HG02870 (cell line): ENCODE measurements around the gene EFNA2.
"Not testable (repeated sequence)": the region's sequence is repeated elsewhere in the genome, so short reads cannot be mapped to it uniquely, and the experiment has no call there.

Experiments
- ATAC-seq: cut with Tn5 transposase; IDR thresholded peaks from one replicate; pipeline ENCODE4 v1.9.1; 2021; ENCODE audit warnings: mild to moderate bottlenecking, moderate library complexity; ENCODE audit not compliant: unreplicated experiment

EFNA2 gene

DNA sequence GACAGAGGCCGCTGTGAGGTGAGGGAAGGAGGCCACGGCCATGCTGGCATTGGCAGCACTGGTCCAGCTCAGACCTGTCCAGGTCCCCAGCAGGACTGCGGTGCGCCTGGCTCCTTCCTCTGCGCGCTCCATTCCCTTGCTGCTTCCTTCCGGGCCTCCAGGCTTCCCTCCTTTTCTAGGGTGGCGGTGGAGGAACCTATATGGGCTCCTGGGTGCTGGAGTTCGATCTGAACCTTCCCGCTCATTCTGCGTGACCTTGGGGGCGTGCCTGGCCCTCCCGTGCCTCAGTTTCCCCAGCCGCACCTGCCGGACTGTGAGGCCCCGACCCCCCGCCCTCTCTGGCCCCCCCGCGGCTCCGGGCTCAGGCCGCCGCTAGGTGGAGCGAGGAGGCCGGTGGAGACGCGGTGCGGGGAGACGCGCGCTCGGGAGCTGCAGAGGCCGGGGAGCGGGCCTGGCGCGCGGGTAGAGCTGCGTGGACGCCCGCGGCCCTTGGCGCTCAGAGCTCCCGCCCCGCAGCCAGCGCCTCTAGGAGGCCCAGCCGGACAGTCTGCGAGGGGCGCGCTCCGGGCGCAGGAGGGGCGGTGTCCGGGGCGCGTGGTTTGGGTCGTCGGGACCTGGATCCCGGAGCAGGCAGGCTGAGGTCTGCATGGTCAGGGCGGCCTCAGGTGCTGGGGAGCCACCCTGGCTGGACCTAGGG lies 29.9 kb downstream of the EFNA2 start:
- ATAC-seq = no peak

DNA sequence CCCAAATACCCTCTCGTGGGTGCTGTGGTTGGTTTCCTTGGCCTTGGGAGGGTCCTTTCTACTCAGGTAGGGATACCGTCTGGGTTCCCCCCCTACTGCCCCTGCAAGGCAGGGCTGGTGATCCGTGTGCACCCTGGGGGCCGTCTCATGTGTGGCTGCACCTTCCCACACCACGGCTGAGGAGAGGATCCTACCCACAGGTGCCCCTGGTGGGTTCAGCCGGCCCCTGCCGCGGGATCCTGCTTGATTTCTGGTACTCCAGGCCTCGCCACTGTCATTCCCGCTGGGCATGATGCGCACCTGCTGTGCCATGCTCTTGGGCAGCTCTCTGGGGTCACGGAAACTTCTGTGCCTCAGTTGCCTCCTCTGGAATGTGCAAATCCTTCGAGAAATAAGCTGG lies 30.8 kb downstream of the EFNA2 start:
- ATAC-seq = no peak

DNA sequence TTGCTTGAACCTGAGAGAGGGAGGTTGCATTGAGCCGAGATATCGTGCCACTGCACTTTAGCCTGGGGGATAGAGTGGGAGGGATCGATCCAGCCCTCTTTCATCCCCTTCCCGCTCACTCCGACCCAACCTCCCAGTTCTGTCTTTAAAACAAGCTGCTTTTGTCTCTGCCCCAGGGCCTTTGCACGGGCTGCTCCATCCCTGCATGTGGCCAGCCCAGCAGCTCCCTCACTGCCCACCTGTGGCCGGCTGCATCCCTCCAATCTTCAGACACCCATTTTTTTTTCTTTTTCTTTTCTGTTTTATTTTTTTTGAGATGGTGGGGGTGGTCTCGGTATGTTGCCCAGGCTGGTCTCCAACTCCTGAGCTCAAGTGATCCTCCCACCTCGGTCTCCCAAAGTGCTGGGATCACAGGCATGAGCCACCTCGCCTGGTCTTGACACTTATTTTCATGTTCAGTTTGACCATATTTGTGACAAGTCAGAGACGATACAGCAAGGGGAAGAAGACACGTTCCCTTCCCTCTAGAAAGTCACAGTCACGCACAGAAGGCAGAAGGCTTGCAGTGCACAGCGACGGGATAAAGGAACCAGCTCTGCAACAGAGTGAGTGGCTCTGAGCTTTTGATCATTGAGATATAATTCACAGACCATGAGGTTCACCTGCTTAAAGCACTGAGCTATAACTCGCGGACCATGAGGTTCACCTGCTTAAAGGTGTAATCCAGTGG lies 31.8 kb downstream of the EFNA2 start:
- no peak for ATAC-seq

DNA sequence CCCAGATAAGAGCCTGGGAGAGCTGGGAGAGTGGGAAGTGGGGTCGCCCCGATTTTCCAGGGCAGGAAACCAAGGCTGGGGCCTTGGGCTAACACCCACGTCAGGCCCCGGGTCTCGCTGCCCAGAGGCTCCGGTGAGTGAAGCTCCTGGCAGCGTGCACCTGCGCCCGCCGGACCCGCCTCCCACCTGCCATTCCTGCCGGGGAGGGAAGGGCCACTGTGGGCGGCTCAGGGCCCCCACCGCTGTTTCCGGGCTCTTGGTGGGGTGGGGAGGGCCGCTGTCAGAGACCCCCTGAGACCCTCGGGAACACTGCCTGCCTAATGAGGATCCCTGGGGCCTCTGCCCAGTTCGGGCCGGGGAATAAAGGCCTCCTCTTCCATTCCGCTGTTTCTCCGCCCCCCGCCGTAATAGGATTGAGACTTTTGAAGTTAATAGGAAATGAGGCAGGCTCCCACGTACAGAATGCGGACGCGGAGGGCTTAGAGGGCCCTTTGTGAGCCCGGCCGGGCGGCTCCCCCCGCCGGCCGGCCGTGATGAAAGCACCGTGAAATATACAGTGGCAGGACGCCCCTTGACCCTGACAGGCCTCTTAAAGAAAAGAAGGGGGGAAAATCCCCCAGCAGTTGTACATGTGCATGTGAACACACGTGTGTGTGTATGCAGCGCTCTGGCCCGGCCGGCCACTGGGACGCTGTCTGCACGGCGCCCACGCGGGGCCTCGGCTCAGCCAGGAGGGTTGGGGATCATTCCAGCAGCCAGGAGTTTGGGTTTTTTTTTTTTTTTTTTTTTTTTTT lies 33.2 kb downstream of the EFNA2 start:
- ATAC-seq = no peak

DNA sequence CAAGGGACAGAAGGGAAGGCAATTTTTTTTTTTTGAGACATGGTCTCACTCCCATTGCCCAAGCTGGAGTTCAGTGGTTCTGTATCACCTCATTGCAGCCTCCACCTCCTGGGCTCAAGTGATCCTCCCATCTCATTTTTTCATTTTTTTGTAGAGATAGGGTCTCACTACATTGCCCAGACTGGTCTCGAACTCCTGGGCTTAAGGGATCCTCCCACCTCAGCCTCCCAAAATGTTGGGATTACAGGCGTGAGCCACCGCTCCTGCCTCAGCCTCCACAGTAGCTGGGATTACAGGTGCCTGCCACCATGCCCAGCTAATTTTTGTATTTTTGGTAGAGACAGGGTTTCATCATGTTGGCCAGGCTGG lies 34.6 kb downstream of the EFNA2 start:
- not testable (repeated sequence) for ATAC-seq

DNA sequence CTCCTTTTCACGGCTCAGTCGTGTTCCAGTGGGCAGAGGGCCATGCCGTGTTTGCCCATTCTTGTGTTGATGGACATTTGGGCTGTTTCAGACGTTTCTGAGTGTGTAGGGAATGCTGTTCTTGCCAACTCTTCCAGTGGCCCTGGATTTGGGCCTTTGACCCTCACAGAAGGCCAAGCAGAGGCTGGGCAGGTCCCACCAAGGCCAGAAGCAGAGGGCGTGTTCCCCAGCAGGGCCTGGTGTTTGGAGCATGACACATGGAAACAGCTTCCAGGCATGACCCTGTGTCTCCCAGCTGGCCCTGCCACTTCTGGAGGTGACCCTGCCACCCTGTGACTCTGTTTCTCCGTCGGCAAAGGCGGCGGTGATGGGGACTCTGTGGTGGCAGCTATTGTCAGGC lies 35.9 kb downstream of the EFNA2 start:
- no peak for ATAC-seq

DNA sequence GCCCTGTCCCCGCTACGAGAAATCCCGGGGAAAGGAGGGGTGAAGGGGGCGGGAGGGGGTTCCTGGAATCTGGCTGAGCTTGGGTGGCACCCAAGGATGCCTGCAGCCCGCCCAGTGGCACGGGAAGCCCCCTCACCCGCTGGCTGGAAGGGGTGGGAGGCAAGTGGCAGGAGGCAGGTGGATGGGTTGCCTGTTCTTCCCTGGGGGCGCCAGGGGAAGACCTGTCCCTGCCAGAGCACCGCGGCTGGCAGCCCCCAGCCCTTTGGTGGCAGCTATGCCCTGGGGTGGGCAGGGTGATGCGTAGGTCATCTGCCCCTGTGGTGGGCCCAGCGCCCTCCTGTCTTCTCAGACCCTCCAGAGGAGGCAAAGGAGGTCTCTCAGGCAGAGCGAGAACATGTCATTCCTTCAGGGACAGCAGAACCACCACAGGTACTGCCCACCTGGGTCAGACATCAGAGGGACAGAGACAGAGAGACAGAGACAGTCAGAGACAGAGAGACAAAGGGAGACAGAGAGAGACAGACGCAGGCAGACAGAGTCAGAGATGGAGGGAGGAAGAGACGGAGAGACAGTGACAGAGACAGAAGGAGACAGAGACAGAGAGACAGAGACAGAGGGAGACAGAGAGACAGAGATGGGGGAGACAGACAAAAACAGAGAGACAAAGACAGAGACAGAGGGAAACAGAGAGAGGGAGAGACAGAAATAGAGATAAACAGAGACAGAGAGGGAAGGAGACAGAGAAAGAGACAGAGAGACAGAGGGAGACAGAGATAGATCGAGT lies 36.7 kb downstream of the EFNA2 start:
- no peak for ATAC-seq

DNA sequence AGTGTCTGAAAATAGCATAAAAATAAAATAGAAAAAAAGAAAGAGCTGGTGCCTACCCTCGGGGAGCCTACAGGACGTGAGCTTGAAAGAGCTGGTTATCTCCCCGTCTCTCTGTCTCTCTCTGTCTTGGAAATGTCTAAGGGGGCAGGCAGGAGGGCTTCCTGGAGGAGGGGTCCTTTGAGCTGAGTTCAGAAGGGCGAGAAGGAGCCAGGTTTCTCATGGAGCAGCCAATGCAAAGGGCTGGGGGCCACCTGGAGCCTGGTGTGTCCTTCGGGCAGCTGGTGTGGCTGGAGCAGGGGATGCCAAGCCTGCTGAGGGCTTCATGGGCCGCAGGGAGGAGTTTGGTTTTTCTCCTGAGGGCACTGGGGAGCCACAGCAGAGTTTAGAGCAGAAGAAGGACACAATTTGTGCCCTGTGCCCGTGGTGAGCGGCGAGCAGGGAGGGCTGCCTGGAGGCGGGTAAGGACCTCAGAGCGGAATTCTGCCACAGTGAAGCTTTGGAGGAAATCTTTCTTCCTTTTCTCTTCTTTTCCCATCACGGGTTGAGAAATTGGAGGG lies 38.7 kb downstream of the EFNA2 start:
- ATAC-seq = no peak

DNA sequence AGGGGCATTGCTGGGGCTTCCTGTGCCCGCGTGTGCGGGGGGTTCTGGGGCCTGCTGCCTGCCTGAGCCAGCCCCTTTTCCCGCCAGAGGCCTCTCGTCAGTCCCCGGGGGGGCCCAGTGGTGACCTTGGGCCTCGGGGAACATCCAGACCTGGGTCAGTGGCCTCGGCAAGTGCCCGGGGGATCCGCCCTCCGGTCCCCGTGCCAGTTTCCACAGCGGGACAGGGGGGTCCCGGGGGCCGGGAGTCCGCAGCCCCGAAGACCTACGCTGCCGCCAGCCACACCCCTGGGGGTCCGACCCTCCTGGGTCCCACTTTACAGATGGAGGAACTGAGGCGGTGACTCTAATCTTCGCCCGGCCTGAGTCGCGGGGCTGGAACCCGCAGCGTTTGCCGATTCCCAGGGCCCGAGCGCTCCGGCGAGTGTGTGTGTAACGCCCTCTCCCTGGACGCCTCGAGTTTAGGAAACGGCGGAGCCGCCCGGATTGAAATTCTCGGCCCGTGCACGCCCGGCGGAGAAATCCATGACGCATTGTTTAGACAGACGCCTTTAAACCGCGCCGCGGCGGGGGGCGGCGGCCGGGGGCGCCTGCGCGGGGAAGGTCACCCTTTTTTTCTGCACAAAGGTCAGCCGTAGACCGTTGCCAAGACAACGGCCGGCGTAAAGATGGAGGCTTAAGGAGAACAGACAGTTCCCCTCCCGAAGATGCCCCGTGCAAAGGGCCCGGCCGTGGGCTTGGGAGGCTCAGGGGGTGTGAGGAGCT lies 39.3 kb downstream of the EFNA2 start:
- no peak for ATAC-seq

DNA sequence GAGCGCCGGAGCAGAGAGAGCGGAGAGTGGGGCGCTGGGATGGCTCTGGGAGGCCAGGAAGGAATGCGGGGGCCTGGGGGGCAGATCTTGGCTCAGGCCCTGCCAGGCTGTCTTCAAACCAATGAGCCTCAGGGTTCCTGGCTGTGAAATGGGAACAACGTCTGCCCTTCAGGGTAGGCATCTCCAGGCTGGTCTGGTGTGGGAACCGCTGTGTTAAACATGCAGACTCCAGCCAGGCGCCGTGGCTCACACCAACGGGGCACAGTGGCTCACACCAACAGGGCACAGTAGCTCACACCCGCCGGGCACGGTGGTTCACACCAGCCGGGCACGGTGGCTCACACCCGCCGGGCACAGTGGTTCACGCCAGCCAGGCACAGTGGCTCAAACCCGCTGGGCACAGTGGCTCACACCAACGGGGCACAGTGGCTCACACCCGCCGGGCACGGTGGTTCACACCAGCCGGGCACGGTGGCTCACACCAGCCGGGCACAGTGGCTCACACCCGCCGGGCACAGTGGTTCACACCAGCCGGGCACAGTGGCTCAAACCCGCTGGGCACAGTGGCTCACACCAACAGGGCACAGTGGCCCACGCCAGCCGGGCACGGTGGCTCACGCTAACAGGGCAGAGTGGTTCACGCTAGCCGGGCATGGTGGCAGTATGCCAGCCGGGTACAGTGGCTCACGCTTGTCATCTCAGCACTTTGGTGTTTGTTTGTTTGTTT lies 40.1 kb downstream of the EFNA2 start:
- no peak for ATAC-seq

DNA sequence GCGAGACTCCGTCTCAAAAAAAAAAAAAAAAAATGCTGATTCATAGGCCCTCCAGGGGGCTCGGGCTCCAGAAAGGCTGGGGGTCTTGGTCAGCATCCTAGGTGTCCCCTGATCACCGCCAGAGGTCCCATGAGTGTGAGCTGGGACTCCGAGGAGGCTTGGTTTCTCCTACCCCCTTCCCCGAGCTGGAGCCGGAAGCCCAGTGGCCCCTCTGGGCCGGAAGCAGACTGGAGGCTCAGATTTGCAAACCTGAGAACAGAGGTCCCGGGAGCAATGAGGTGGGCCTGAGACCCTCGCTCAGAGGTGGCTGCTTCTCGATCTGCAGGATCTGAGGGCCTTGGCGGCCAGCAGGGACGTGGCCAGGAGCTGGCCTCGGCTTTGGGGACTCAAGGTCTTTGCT lies 41.5 kb downstream of the EFNA2 start:
- ATAC-seq = no peak

DNA sequence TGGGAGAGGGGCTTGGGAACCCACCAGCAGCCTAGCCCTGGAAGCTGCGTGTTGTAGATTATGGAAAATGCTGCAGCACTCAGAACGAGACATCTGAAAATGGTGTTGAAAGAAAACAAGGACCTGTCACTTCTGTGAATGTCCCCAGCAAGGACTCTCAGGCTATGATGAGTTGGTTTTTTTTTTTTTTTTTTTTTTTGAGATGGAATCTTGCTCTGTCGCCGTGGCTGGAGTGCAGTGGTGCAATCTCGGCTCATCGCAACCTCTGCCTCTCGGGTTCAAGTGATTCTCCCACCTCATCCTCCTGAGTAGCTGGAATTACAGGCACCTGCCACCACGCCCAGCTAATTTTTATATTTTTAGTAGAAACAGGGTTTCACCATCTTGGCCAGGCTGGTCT lies 46.5 kb downstream of the EFNA2 start:
- ATAC-seq = not testable (repeated sequence)

DNA sequence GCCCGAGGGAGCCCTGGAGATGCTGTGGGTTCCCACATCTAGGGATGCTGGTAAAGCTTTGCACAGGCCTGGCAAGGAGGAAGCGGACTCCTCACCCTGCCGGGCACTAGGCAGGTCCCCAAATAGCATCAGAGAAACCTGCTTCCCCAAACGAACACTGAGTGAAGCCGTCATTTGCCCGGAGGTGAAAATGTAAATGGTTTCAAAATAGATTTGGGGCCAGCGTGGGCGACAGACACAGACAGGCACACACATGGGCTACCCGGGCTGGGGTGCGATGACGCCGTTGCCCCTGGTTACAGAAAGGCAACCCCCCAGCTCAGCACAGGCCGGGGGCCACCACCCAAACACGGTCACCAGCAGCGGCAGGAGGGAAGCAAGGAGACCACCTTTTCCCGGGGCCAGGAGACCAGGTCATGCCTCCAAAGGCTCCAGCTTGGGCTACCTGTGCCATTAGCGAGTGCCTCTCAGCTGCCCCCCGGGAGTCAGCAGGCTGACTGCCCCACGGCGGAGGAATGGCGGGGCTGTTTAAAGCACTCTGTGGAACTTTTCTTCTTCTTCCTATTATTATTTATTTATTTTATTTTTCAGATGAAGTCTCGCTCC lies 50.5 kb downstream of the EFNA2 start:
- no peak for ATAC-seq

DNA sequence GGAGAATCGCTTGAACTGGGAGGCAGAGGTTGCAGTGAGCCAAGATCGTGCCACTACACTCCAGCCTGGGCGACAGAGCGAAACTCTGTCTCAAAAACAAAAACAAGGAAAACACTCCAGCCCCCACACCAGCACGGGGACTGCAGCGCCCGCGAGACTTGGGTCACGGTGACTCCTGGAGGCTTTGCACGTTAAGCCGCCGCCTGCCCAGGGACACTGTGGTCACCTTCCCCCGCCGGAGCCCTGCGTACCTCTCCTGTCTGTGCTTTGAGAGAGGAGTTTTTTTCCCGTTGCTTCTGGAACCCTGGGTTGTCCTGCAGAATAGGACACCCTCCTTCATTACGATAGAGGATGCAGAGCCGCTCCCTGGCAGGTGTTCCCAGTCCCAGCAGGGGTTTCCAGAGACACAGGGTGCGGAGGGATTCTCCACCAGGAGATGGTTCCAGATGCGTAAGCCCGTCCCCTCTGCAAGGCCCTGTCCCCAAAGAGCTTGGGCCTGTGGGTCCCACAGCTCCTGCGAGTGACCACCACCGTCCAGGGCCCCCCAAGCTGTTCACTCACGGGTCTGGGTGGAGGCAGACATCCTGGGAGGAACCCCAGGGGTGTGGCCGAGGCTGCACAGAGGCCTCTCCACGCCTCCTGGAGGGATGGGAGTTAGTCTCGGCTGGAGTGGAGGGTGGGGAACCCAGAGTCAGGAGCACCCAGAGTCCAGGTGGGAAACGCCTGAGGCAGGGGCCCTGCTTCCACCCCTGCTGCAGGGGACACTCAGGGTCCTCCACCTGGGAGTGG lies 55.2 kb downstream of the EFNA2 start:
- no peak for ATAC-seq

DNA sequence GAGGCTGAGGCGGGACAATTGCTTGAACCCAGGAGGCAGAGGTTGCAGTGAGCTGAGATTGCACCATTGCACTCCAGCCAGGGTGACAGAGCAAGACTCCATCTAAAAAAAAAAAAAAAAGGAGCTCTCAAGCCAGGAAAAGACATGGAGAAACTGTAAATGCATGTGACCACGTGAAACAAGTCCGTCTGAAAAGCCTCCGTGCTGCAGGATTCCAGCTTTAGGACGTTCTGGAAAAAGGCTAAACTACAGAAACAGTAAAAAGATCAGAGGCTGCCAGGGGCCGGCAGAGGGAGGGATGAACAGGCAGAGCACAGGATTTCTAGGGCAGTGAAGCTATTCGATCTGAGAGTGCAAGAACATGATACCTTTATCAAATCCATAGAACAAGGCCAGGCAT lies 57.4 kb downstream of the EFNA2 start:
- ATAC-seq = no peak

DNA sequence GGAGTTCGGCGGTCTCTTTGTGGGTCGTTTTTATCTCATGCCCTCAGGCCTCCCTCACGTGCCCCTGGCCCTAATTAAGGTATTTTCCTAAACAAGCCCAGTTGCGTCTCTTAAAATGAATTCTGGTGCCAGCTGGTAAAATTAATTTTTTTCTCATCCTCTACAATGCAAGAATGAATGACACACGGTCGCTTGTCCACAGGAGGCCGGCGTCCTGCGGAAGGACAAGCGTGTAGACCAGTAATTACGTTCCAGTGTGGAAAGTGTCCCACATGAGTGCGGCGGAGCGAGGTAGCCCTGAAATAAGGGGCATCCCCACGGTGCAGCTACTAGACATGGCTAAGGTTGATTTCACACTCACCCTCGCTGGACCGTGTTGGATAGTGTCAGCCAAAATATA lies 63.5 kb downstream of the EFNA2 start:
- ATAC-seq = no peak

DNA sequence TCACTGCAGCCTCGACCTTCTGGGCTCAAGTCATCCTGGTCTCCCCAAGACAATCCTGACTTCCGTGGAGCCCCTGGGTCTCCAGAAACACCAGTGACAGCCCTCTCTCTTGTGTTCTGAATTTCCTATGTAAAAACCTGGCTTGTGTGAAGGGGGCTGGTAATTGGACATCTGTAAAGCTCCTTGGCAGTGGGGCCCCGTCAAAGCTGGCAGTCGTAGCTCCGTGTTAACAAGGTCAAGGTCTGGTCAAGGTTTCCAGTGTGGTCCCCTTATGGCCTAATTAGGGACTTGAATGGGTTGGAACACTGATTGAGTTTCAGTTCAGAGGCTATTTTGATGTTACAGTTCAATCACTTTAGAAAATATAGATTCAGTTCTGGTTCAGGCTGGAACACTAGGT lies 65.2 kb downstream of the EFNA2 start:
- ATAC-seq = no peak
